GM23338 (cell line): ENCODE measurements around the gene FAM124B.

Source experiments
- CREB1 ChIP-seq: fragments of 250-450 bp; sonication (Bioruptor Pico); IDR thresholded peaks from 2 replicates; pipeline ENCODE4 v1.5.0; 2020; ENCODE audit warnings: low read depth, mild to moderate bottlenecking, moderate library complexity
- EZH2 ChIP-seq: fragments of 200-600 bp; sonication (generic); IDR thresholded peaks from one replicate; pipeline ENCODE4 v1.8.0; 2017; ENCODE audit warnings: antibody characterized with exemption, mild to moderate bottlenecking, low read depth; ENCODE audit not compliant: unreplicated experiment
- EZH2phosphoT487 ChIP-seq: fragments of 200-600 bp; sonication (generic); IDR thresholded peaks from one replicate; pipeline ENCODE4 v1.8.1; 2018; ENCODE audit warnings: antibody characterized with exemption; ENCODE audit not compliant: unreplicated experiment
- JUNB ChIP-seq: IDR thresholded peaks from one replicate; pipeline ENCODE4 v1.6.1; 2016; ENCODE audit warnings: antibody characterized with exemption; ENCODE audit not compliant: unreplicated experiment
- POLR2AphosphoS5 ChIP-seq: IDR thresholded peaks from 2 replicates; pipeline ENCODE4 v1.6.1; 2016; ENCODE audit warnings: antibody characterized with exemption, low read depth
- ZNF331 ChIP-seq: fragments of 250-450 bp; sonication (Bioruptor Pico); IDR thresholded peaks from 2 replicates; pipeline ENCODE4 v1.5.0; 2020; ENCODE audit warnings: low read depth, mild to moderate bottlenecking, moderate library complexity
- TF ChIP-seq, protein P1 (sequence below), 2 experiments: fragments of 200-600 bp in 1 of 2; sonication (generic) in 1 of 2; conservative IDR thresholded peaks; 2 replicates each; pipeline versions ENCODE4 v1.5.1 to v1.6.1; 2016 to 2017; ENCODE audit warnings: antibody characterized with exemption in 2 of 2, low read depth in 2 of 2, mild to moderate bottlenecking in 2 of 2, moderate library complexity in 1 of 2
- TF ChIP-seq, protein P2 (sequence below): IDR thresholded peaks from one replicate; pipeline ENCODE4 v1.6.1; 2018; ENCODE audit warnings: antibody characterized with exemption; ENCODE audit not compliant: unreplicated experiment

- TF ChIP-seq, protein P1, sequence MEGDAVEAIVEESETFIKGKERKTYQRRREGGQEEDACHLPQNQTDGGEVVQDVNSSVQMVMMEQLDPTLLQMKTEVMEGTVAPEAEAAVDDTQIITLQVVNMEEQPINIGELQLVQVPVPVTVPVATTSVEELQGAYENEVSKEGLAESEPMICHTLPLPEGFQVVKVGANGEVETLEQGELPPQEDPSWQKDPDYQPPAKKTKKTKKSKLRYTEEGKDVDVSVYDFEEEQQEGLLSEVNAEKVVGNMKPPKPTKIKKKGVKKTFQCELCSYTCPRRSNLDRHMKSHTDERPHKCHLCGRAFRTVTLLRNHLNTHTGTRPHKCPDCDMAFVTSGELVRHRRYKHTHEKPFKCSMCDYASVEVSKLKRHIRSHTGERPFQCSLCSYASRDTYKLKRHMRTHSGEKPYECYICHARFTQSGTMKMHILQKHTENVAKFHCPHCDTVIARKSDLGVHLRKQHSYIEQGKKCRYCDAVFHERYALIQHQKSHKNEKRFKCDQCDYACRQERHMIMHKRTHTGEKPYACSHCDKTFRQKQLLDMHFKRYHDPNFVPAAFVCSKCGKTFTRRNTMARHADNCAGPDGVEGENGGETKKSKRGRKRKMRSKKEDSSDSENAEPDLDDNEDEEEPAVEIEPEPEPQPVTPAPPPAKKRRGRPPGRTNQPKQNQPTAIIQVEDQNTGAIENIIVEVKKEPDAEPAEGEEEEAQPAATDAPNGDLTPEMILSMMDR (conservative IDR thresholded peaks at IDR 0.05; ENCODE audit: low read depth in 2 of 2), result no peak
- no peak for TF ChIP-seq EZH2
- TF ChIP-seq EZH2phosphoT487, result no peak
- TF ChIP-seq, protein P2, sequence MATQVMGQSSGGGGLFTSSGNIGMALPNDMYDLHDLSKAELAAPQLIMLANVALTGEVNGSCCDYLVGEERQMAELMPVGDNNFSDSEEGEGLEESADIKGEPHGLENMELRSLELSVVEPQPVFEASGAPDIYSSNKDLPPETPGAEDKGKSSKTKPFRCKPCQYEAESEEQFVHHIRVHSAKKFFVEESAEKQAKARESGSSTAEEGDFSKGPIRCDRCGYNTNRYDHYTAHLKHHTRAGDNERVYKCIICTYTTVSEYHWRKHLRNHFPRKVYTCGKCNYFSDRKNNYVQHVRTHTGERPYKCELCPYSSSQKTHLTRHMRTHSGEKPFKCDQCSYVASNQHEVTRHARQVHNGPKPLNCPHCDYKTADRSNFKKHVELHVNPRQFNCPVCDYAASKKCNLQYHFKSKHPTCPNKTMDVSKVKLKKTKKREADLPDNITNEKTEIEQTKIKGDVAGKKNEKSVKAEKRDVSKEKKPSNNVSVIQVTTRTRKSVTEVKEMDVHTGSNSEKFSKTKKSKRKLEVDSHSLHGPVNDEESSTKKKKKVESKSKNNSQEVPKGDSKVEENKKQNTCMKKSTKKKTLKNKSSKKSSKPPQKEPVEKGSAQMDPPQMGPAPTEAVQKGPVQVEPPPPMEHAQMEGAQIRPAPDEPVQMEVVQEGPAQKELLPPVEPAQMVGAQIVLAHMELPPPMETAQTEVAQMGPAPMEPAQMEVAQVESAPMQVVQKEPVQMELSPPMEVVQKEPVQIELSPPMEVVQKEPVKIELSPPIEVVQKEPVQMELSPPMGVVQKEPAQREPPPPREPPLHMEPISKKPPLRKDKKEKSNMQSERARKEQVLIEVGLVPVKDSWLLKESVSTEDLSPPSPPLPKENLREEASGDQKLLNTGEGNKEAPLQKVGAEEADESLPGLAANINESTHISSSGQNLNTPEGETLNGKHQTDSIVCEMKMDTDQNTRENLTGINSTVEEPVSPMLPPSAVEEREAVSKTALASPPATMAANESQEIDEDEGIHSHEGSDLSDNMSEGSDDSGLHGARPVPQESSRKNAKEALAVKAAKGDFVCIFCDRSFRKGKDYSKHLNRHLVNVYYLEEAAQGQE, result no peak
- no peak for TF ChIP-seq POLR2AphosphoS5
- TF ChIP-seq CREB1 (CRISPR knock-in tag), result no peak
- TF ChIP-seq ZNF331 (CRISPR knock-in tag), result no peak
- TF ChIP-seq JUNB, result no peak
Measured at GRCh38 chr2:224404796-224405195, 2.9 kb upstream of the FAM124B start.
